Type B pancreatic cell (in vitro differentiated cells): Measurements from ENCODE around the gene ZNF487. TPM values are rescaled to one million over a fixed set of nuclear protein-coding genes. Genes with fewer than 3 reads are reported as not detected.
"Not testable (repeated sequence)": the region's sequence is repeated elsewhere in the genome, so short reads cannot be mapped to it uniquely, and the experiment has no call there.

ENCODE experiments used
- DNase-seq: peaks from one replicate; pipeline ENCODE4 v3.0.0; 2021; ENCODE audit warnings: mixed read lengths; ENCODE audit not compliant: unreplicated experiment; ENCODE audit errors: extremely low spot score
- H3K27ac Mint-ChIP-seq: 2 replicates; pipeline ENCODE4 v1.8.0; 2021; ENCODE audit warnings: mild to moderate bottlenecking, mixed read lengths
- H3K27me3 Mint-ChIP-seq: 2 replicates; pipeline ENCODE4 v1.8.0; 2021; ENCODE audit warnings: mixed read lengths
- H3K36me3 Mint-ChIP-seq: 2 replicates; pipeline ENCODE4 v1.8.0; 2021; ENCODE audit warnings: mixed read lengths
- H3K4me1 Mint-ChIP-seq: one replicate; pipeline ENCODE4 v1.8.0; 2021; ENCODE audit warnings: mixed read lengths; ENCODE audit not compliant: unreplicated experiment
- H3K4me3 Mint-ChIP-seq: 2 replicates; pipeline ENCODE4 v1.8.0; 2021; ENCODE audit warnings: mild to moderate bottlenecking, mixed read lengths
- H3K9me3 Mint-ChIP-seq: 2 replicates; pipeline ENCODE4 v1.8.0; 2021; ENCODE audit warnings: mixed read lengths
- total RNA-seq: library from RNA; stranded (reverse); gene quantifications from 2 replicates; pipeline ENCODE4 v1.2.1, GENCODE V29; 2021; ENCODE audit warnings: low replicate concordance
- TF ChIP-seq, protein P1 (sequence below): fragments of 200-600 bp; sonication (generic); conservative IDR thresholded peaks from 2 replicates; pipeline ENCODE4 v1.5.0; 2021; ENCODE audit warnings: antibody characterized with exemption, mild to moderate bottlenecking

Gene ZNF487
- total RNA-seq, 1 donor from 2014 or later, result 6.4 TPM

DNA sequence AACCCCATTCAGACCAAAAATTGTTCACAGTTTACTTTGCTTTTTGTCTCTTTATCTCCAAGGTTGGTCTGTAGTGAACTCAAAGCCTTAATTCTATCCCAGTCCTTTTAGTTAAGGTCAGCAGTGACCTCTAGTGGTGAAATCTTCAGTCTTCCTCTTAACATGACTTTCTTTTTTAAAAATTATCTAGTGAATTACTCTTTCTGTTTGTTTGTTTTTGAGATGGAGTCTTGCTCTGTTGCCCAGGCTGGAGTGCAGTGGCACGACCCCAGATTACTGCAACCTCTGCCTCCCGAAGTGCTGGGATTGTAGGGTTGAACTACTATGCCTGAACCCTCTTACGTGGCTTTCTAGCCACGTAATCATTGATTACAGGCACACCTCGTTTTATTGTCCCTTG lies 25.0 kb downstream of the ZNF487 start:
- H3K27me3 Mint-ChIP-seq, result no peaks in the 10 kb centered on the region
- DNase-seq, result no peak
- TF ChIP-seq, protein P1, sequence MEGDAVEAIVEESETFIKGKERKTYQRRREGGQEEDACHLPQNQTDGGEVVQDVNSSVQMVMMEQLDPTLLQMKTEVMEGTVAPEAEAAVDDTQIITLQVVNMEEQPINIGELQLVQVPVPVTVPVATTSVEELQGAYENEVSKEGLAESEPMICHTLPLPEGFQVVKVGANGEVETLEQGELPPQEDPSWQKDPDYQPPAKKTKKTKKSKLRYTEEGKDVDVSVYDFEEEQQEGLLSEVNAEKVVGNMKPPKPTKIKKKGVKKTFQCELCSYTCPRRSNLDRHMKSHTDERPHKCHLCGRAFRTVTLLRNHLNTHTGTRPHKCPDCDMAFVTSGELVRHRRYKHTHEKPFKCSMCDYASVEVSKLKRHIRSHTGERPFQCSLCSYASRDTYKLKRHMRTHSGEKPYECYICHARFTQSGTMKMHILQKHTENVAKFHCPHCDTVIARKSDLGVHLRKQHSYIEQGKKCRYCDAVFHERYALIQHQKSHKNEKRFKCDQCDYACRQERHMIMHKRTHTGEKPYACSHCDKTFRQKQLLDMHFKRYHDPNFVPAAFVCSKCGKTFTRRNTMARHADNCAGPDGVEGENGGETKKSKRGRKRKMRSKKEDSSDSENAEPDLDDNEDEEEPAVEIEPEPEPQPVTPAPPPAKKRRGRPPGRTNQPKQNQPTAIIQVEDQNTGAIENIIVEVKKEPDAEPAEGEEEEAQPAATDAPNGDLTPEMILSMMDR, result peak; percentile 89
- H3K27ac Mint-ChIP-seq, result no peak overlapping the region
- H3K4me1 Mint-ChIP-seq, result peaks cover 5% of the 10 kb centered on the region
- no peak overlapping the region for H3K4me3 Mint-ChIP-seq
- H3K36me3 Mint-ChIP-seq, result no peaks in the 10 kb centered on the region
- no peaks in the 10 kb centered on the region for H3K9me3 Mint-ChIP-seq

GRCh38 chr10:43465086-43465735 lies 28.3 kb downstream of the ZNF487 start:
- H3K27me3 Mint-ChIP-seq, H3K27ac Mint-ChIP-seq, DNase-seq, H3K4me1 Mint-ChIP-seq, H3K36me3 Mint-ChIP-seq, H3K4me3 Mint-ChIP-seq, H3K9me3 Mint-ChIP-seq: not testable (repeated sequence)

DNA sequence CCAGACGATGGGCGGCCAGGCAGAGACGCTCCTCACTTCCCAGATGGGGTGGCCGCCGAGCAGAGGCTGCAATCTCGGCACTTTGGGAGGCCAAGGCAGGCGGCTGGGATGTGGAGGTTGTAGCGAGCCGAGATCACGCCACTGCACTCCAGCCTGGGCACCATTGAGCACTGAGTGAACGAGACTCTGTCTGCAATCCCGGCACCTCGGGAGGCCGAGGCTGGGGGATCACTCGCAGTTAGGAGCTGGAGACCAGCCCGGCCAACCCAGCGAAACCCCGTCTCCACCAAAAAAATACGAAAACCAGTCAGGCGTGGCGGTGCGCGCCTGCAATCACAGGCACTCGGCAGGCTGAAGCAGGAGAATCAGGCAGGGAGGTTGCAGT lies 28.8 kb downstream of the ZNF487 start:
- H3K4me3 Mint-ChIP-seq, H3K9me3 Mint-ChIP-seq, H3K4me1 Mint-ChIP-seq, H3K27me3 Mint-ChIP-seq, H3K27ac Mint-ChIP-seq, H3K36me3 Mint-ChIP-seq, DNase-seq: not testable (repeated sequence)

DNA sequence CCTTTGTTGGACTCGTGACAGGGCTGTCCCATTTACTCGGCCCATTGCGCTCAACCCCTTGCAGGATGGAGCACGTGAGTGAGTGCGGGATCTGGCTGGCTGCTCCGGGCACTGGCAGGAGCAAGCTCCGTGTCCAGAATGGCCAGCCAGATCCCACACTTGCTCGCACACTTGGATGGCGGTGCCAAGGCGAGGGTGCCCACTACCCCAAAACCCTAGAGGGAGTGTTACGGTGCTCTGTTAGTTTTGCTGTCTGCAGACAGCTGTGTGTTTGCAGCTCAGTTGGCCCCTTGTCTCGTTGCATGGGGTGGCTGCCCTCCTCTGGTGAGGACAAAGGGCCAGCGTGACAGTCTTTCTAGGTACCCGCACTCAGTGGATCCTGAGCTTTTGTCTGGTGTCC lies 34.2 kb downstream of the ZNF487 start:
- DNase-seq, result no peak
- Mint-ChIP-seq H3K27me3 (no peaks in the 10 kb centered on the region), H3K4me3 (no peak overlapping the region), H3K27ac (no peak overlapping the region), H3K36me3 (no peaks in the 10 kb centered on the region), H3K9me3 (no peaks in the 10 kb centered on the region), H3K4me1 (no peaks in the 10 kb centered on the region)
- TF ChIP-seq, protein P1, result no peak

DNA sequence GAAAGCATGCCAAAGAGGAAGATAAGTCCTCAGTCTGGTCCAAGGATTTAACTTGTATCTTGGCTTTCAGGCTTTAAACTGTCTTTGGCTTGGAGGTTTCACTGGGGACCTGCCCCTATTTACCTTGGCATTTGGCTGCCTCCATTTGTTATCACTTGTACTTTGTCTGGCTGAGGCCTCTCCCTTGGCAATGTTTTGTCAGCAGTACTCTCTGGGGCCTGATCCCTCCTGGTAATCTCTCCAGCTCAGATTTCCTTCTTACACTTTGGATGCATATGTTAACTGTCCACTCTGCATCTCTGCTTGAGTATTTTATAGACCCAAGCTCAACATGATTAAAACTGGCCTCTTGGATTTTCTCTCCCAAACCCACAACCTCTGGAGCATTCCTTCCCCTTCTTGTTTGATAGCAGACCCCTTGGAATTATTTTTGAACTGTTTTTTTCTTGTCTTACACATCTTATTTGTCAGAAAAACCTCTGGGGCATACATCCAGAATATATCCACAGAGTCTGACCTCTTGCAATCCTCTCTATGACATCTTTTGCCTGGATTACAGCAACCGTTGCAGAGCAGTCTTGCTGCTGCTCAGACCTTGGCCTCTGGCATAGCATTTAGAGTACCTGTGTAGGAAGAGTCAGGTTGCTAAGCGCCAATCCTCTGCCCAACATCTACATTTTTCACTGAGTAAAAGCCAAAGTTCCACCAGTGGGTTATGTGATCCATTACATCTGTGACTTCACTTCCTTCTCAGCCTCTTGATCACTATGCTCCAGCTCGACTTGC lies 35.2 kb downstream of the ZNF487 start:
- Mint-ChIP-seq H3K36me3 (no peaks in the 10 kb centered on the region), H3K27me3 (no peaks in the 10 kb centered on the region), H3K4me3 (no peak overlapping the region), H3K4me1 (no peaks in the 10 kb centered on the region), H3K27ac (no peak overlapping the region), H3K9me3 (no peaks in the 10 kb centered on the region)
- TF ChIP-seq, protein P1, result no peak
- DNase-seq, result no peak

- Mint-ChIP-seq H3K27ac (no peak overlapping the region), H3K4me1 (no peaks in the 10 kb centered on the region), H3K4me3 (no peak overlapping the region), H3K9me3 (peaks cover 7% of the 10 kb centered on the region), H3K36me3 (peaks cover 11% of the 10 kb centered on the region), H3K27me3 (no peaks in the 10 kb centered on the region)
- TF ChIP-seq, protein P1, result no peak
- DNase-seq, result no peak
Observed at GRCh38 chr10:43479275-43479674, 42.4 kb downstream of the ZNF487 start.
